Measurements from ENCODE around the gene ZNF614. TPM values are rescaled to one million over a fixed set of nuclear protein-coding genes. Genes with fewer than 3 reads are reported as not detected.
"Not testable (repeated sequence)": the region's sequence is repeated elsewhere in the genome, so short reads cannot be mapped to it uniquely, and the experiment has no call there.

Gene ZNF614
- 10.5 and 11.8 TPM in 2 replicates for total RNA-seq

DNA sequence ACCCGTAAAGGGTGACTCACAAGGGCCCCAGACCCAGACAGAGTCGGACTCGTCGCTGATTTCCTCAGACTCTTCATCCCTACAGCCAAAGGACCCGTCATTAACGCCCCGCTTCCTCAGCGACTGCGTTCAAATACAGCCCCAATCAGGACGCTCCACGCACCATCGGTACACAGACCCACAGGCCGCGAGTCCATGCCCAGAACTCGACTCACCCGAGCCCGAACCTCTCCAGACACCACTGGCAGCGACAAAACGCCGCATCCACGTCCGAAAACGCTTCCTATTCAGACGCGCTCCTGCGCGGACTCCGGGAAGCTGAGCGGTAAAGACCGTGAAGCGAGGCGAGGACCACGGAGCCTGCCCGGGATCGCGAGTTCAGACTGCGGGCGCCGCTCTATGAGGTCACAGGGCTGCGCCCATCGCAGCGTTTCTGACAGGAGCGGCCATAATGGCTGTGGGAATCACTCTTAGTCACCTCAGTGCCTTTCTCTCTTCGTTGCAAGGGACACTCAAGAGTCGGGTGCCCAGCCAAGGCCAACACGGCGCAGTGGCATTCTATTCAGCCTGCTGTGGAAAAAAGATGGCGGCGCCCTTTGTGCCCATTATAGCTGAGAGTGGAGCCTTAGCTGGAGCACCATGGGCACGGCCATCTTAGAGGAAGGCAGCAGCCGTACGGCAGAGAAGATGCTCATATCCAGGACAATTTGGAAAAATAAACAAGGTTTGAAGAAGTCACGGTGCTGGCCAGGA, at the start of gene ZNF614:
ZNF614 (minus strand) TSS at position 353 of the 753 bp plus-strand sequence. CDS start 2,634 bp downstream, outside the sequence.
- DNase-seq (ENCODE audit: low read depth, low spot score), result peak; percentile 52

DNA sequence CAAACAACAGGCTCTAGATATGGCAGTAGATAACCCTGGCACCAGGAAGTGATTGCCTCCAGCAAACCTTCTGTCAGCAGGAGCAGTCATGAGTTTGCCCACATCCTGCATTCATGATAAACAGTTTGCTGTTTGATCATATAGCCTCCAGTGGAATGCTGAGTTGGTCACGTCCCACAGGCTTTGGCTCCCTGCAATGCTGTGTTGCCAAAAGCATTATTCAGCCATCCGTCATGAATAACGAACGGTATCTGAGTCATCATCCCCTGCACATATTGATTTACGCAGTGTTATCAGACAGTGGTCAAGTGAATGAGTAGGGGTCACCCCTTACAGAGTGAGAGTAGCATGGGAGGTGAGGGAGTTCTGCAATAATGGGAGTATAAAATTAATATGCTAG, 42.3 kb upstream of the ZNF614 start:
- DNase-seq (ENCODE audit: low read depth, low spot score), result no peak

DNA sequence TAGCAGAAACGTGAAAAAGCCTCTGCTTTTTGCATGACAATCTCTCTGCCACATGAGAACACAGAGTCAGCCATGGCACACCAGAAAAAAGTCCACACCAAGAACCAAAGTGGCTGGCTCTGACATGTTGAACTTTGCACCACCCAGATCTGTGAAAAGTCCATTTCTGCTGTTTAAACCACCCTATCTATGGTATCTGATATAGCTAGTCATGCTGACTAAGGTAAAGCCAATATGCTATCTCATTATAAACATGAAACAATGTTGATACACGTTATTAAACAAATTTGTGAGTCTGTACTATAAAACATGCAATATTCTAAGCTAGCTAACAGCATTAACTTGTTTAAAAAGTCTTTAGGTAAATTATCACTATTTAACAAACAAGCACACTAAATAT, 41.5 kb upstream of the ZNF614 start:
- no peak for DNase-seq (ENCODE audit: low read depth, low spot score)

DNA sequence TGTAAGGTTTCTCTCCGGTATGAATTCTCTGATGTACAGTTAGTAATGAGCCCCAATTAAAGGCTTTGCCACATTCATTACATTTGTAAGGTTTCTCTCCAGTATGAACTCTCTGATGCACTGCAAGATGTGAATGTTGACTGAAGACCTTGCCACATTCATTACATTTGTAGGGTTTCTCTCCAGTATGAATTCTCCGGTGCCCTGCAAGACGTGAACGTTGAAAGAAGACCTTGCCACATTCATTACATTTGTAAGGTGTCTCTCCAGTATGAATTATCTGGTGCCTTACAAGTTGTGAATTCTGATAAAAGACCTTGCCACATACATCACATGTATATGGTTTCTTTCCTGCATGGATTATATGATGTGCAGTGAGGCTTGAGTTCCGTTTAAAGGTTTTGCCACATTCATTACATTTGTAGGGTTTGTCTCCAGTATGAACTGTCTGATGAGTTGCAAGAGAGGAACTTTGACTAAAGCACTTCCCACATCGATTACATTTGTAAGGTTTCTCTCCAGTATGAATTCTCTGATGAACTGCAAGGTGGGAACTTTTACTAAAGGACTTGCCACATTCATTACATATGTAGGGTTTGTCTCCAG, 38.2 kb upstream of the ZNF614 start:
- DNase-seq (ENCODE audit: low read depth, low spot score), result no peak

GRCh38 chr19:52065399-52065798, 37.2 kb upstream of the ZNF614 start:
- no peak for DNase-seq (ENCODE audit: low read depth, low spot score)

DNA sequence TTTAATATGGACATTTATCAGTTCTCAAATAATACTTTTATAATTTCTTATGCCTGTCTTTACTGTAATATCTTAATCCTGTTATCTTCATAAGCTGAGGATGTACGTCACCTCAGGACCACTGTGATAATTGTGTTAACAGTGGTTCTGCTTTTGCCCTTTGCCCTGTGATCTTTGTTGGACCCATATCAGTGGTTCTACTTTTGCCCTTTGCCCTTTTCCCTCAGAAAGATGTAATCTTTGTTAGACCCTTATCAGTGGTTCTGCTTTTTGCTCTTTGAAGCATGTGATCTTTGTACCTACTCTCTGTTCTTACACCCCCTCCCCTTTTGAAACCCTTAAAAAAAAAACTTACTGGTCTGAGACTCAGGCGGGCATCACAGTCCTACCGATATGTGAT, 28.3 kb upstream of the ZNF614 start:
- not testable (repeated sequence) for DNase-seq (ENCODE audit: low read depth, low spot score)

- not testable (repeated sequence) for DNase-seq (ENCODE audit: low read depth, low spot score)
These were observed 23.6 kb upstream of the ZNF614 start for GRCh38 chr19:52051736-52052135.

DNA sequence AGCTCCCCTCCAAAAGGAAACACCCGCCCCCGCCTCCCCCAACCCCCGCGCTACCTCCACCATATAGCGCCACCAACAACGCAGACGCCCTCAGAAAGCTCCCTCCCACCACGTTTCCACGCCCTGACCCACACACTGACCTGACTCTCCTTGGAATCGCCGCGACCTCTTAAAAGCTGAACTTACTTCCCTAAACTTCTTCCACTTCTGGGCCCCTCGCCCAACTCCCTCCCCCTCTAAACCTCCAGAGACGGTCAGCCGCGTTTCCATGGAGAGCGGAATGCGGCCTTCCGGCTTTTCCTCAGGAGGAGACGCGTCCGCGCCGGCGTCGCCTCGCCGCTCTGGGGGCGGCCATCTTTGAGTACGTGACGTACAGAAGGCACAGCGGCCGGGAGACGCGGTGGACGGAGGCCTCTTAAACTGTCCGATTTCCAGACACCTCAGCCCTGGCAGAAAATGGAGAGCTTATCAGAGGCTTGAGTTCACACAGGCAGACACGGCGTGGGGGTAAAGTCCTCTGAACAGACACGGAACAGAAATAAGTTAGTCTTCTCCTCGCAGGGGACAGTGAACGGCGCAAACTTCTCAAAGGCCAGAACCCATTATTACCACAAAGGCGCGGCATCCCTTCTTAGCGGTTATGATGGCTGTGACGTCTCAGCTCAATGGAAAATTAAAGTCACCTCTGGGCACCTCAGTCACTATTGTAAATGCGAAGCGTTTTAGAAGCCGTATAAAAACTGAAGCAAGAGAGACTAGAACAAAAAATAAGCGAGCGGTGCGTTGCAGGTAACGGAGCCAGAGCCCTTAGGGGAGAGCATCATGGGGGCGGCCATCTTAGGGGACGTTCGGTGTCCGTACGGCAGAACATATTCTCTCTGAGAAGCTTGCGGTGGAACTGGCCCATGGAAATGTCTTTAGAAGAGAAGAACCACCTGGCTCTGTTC, 20.6 kb upstream of the ZNF614 start, which contains the start of gene ZNF432:
ZNF432 (minus strand) TSS at position 284 of the 947 bp plus-strand sequence. CDS start 1,970 bp downstream, outside the sequence.
- DNase-seq (ENCODE audit: low read depth, low spot score), result peak; percentile 72

GRCh38 chr19:52039169-52039568, 11.0 kb upstream of the ZNF614 start:
- DNase-seq (ENCODE audit: low read depth, low spot score), result no peak

GRCh38 chr19:52034051-52034728, 6.0 kb upstream of the ZNF614 start:
- no peak for DNase-seq (ENCODE audit: low read depth, low spot score)

DNA sequence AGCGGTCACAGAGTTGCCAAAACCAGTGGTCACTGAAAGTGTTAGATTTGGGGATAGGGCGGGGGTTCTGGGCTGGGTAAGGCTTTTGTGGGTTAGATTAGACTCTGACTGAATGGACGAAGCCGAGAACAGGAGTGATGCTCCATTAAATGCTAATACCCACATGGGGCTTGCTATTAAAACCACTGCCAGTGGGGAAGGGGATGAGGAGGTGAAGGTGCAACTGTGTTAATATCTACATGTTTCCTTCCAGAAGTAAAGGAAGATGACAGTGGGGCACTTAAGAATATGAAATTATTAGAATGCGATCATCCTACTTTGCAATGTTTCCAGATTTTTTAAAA, 573 bp upstream of the ZNF614 start:
- no peak for DNase-seq (ENCODE audit: low read depth, low spot score)

DNA sequence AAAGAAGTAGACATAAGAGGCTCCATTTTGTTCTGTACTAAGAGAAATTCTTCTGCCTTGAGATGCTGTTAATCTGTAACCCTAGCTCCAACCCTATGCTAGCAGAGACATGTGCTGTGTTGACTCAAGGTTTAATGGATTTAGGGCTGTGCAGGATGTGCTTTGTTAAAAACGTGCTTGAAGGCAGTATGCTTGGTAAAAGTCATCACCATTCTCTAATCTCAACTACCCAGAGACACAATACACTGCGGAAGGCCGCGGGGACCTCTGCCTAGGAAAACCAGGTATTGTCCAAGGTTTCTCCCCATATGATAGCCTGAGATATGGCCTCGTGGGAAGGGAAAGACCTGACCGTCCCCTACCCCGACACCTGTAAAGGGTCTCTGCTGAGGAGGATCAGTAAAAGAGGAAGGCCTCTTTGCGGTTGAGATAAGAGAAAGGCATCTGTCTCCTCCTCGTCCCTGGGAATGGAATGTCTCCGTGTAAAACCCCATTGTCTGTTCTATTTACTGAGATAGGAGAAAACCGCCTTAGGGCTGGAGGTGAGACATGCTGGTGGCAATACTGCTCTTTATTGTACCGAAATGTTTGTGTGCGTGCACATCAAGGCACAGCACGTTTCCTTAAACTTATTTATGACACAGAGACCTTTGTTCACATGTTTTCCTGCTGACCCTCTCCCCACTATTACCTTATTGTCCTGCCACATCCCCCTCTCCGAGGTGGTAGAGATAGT, 1.8 kb downstream of the ZNF614 start:
- not testable (repeated sequence) for DNase-seq (ENCODE audit: low read depth, low spot score)

- DNase-seq (ENCODE audit: low read depth, low spot score), result not testable (repeated sequence)
These were observed 3.7 kb downstream of the ZNF614 start for GRCh38 chr19:52024478-52024877.

GRCh38 chr19:52022193-52022592, 6.0 kb downstream of the ZNF614 start:
- DNase-seq (ENCODE audit: low read depth, low spot score), result no peak

GRCh38 chr19:52020506-52020905, 7.7 kb downstream of the ZNF614 start:
- DNase-seq (ENCODE audit: low read depth, low spot score), result no peak

DNA sequence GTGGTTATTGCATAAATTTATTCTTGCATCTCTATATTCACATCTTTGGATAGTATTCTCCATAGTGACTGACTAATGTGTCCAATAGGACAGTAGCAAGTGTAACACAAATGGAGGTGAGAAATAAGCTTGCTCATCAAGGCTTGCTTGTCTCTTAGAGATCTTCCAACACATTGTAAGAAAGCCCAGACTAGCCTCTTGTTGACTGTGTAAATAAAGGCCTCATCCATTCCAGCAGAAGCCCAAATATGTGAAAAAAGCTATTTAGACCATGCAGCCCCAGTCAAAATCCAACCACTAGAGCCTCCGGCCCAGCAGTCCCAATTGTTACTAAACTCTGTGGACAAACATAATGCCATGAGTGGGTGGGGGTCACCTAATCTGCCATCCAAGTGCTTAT, 17.5 kb downstream of the ZNF614 start:
- no peak for DNase-seq (ENCODE audit: low read depth, low spot score)

DNA sequence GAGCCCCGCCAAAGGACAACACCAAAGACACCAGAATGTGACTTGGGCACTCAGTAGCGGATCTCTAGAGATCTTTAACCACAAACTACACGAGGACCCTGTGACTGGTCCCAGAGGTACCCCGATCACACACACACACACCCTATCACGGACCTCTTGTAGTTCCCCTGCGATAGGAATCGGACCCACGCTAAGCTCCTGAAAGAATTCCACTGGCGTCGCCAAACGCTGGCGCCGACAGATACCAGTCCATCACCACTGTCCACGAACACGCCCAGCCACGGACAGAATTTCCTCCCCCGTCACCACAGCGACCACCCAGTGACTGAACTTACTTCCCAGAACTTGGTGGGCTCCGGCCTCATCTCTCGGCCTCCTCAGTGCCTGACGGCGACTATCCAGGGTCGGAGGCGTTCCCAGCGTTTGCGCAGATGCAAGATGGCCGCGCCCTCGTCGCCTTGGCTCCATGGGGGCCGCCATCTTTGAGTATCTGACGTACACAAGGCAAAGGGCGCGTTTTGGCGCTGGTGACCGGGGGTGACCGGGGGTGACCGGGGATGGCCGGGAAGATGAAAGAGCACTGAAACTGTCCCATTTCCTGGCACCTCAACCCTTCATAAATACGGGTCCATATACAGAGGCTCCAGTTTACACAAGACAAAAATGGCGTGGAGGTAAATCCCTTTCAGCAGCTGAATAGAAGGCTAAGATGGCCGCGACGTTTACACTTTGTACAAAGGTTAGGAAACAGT, 20.2 kb downstream of the ZNF614 start, which contains the start of gene ZNF615:
ZNF615 (minus strand) TSS at position 406 of the 752 bp plus-strand sequence. CDS start 4,500 bp downstream, outside the sequence.
- peak; percentile 46 for DNase-seq (ENCODE audit: low read depth, low spot score)

- DNase-seq (ENCODE audit: low read depth, low spot score), result no peak
These were observed 20.8 kb downstream of the ZNF614 start for GRCh38 chr19:52007451-52007805.

DNA sequence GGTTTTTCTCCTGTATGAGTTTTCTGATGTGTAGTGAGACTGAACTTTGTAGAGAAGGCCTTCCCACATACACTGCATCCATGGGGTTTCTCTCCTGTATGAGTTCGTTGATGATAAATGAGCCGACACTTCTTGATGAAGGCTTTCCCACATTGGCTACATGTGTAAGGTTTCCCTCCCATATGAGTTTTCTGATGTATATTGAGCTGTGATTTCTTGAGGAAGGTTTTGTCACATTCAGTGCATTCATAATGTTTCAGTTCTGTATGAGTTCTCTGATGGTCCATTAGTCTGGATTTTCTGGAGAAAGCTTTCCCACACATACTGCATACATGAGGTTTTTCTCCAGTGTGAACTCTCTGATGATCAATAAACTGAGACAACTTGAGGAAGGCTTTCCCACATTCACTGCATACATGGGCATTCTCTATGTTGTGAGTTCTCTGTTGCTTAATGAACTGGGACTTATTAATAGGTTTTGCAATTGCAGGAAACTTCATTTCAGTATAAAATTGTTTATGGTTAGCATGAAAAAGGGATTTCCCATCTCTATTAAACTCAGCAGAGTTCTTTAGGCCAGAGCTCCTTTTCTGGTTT, 34.0 kb downstream of the ZNF614 start:
- no peak for DNase-seq (ENCODE audit: low read depth, low spot score)

Data from pulmonary artery endothelial cell (primary cell).